GM19468 (cell line): ENCODE measurements around the gene LIPG.
"Not testable (repeated sequence)": the region's sequence is repeated elsewhere in the genome, so short reads cannot be mapped to it uniquely, and the experiment has no call there.

Source experiments
- ATAC-seq: cut with Tn5 transposase; IDR thresholded peaks from one replicate; pipeline ENCODE4 v1.9.1; 2021; ENCODE audit warnings: mild to moderate bottlenecking, moderate library complexity, moderate number of reproducible peaks; ENCODE audit not compliant: unreplicated experiment; ENCODE audit errors: extremely low read depth

The LIPG gene

GRCh38 chr18:49544362-49544761 lies 17.5 kb upstream of the LIPG start:
- no peak for ATAC-seq

- no peak for ATAC-seq
These were observed 15.6 kb upstream of the LIPG start for GRCh38 chr18:49546278-49546677.

- no peak for ATAC-seq
These were observed 15.1 kb upstream of the LIPG start for GRCh38 chr18:49546719-49547273.

GRCh38 chr18:49547701-49548100 lies 14.2 kb upstream of the LIPG start:
- ATAC-seq: no peak

- no peak for ATAC-seq
These were observed 13.6 kb upstream of the LIPG start for GRCh38 chr18:49548229-49548636.

- ATAC-seq: no peak
These were observed 11.1 kb upstream of the LIPG start for GRCh38 chr18:49550621-49551339.

- no peak for ATAC-seq
These were observed 8.9 kb upstream of the LIPG start for GRCh38 chr18:49553003-49553402.

- ATAC-seq: no peak
These were observed 6.2 kb upstream of the LIPG start for GRCh38 chr18:49555641-49556040.

GRCh38 chr18:49558356-49558755 lies 3.5 kb upstream of the LIPG start:
- no peak for ATAC-seq

- ATAC-seq: not testable (repeated sequence)
These were observed 2.4 kb upstream of the LIPG start for GRCh38 chr18:49559326-49559931.

GRCh38 chr18:49560277-49560623 lies 1.6 kb upstream of the LIPG start:
- no peak for ATAC-seq

- no peak for ATAC-seq
These were observed 1.1 kb upstream of the LIPG start for GRCh38 chr18:49560624-49561288.

- no peak for ATAC-seq
These were observed 748 bp downstream of the LIPG start for GRCh38 chr18:49562481-49563129.

- no peak for ATAC-seq
These were observed 1.3 kb downstream of the LIPG start for GRCh38 chr18:49563130-49563540.

GRCh38 chr18:49563701-49564517 lies 2.1 kb downstream of the LIPG start:
- no peak for ATAC-seq

- no peak for ATAC-seq
These were observed 2.6 kb downstream of the LIPG start for GRCh38 chr18:49564518-49564834.

GRCh38 chr18:49565101-49565500 lies 3.2 kb downstream of the LIPG start:
- ATAC-seq: no peak

- no peak for ATAC-seq
These were observed 3.8 kb downstream of the LIPG start for GRCh38 chr18:49565612-49566011.

GRCh38 chr18:49566217-49566770 lies 4.4 kb downstream of the LIPG start:
- no peak for ATAC-seq

- ATAC-seq: no peak
These were observed 5.1 kb downstream of the LIPG start for GRCh38 chr18:49566985-49567384.
